Lung (tissue), 12 donors: Measurements from ENCODE around the gene COBL. TPM values are rescaled to one million over a fixed set of nuclear protein-coding genes. Genes with fewer than 3 reads are reported as not detected.

ENCODE experiments used
- ATAC-seq: fragments of 200-7000 bp; cut with Tn5 transposase; one replicate; pipeline ENCODE4 v1.9.1; 2020; ENCODE audit warnings: moderate number of reproducible peaks; ENCODE audit not compliant: insufficient read depth, low FRiP score
- DNase-seq, 3 donors: peaks; one replicate each; pipeline ENCODE4 v3.0.0-alpha.2; 2013 to 2017
- H3K27ac ChIP-seq, 2 donors: one replicate each; pipeline ENCODE4 v1.5.1; 2013; ENCODE audit warnings: mild to moderate bottlenecking in 2 of 2, moderate library complexity in 2 of 2, control low read depth in 1 of 2, inconsistent platforms in 1 of 2, low read depth in 1 of 2, low read length in 1 of 2
- H3K27me3 ChIP-seq, 3 donors: one replicate each; pipeline ENCODE4 v1.5.1; 2013; ENCODE audit warnings: low read length in 2 of 3; ENCODE audit not compliant: control insufficient read depth in 3 of 3, insufficient read depth in 3 of 3
- H3K36me3 ChIP-seq, 4 donors: one replicate each; pipeline ENCODE4 v1.5.1; 2013; ENCODE audit warnings: low read length in 4 of 4, mild to moderate bottlenecking in 1 of 4, moderate library complexity in 1 of 4; ENCODE audit not compliant: control insufficient read depth in 4 of 4, insufficient read depth in 4 of 4
- H3K4me1 ChIP-seq, 5 donors: one replicate each; pipeline ENCODE4 v1.5.1; 2013; ENCODE audit warnings: low read length in 5 of 5, mild to moderate bottlenecking in 2 of 5, moderate library complexity in 1 of 5; ENCODE audit not compliant: control insufficient read depth in 5 of 5, insufficient read depth in 5 of 5
- H3K4me3 ChIP-seq: one replicate; pipeline ENCODE4 v1.5.1; 2013; ENCODE audit warnings: mild to moderate bottlenecking, control low read depth, moderate library complexity
- H3K9ac ChIP-seq, 2 donors: one replicate each; pipeline ENCODE4 v1.5.1; 2013; ENCODE audit warnings: low read length in 2 of 2, control low read depth in 1 of 2; ENCODE audit not compliant: insufficient read depth in 1 of 2
- H3K9me3 ChIP-seq, 4 donors: one replicate each; pipeline ENCODE4 v1.5.1; 2013; ENCODE audit warnings: low read length in 3 of 4, mild to moderate bottlenecking in 1 of 4, moderate library complexity in 1 of 4; ENCODE audit not compliant: control insufficient read depth in 4 of 4, insufficient read depth in 3 of 4
- CTCF ChIP-seq: IDR thresholded peaks from 2 replicates; pipeline ENCODE4 v1.5.1; 2012; ENCODE audit warnings: mild to moderate bottlenecking; ENCODE audit errors: control extremely low read depth, extremely low read depth
- WGBS, 2 donors: extraction: QIAGEN DNeasy Blood & Tissue Kit; methylation state at CpG; one replicate each; pipeline ENCODE4 v1.1.7; 2013; 5-methylcytosine and 5-hydroxymethylcytosine counted together
- polyA plus RNA-seq, 2 donors: library from polyadenylated mRNA; stranded (reverse); fragments of 200-250 nt; gene quantifications; one replicate each; pipeline ENCODE4 v1.2.1, GENCODE V29; 2013
- total RNA-seq, 2 donors: library from RNA; depleted of rRNA in 1 of 2; stranded (reverse); fragments of >200 nt in 1 of 2; gene quantifications; one replicate each; pipeline ENCODE4 v1.2.1, GENCODE V29; 2014 to 2021
- donor health status: control.
- donor health status: control.
- donor health status: Bipolar disorder and iron deficiency.
- donor health status: healthy.
- donor health status: DM: yes; HTN: yes; CAD: no.

The COBL gene
- total and polyA plus RNA-seq, 4 donors, result 6.3 to 38.1 (median 15.0) TPM

- ATAC-seq, result no peak
- TF ChIP-seq CTCF, result no peak
- no peaks in the 10 kb centered on the region for H3K9me3 ChIP-seq
- H3K27ac ChIP-seq, result peak overlapping the region in 1 of 2 donors; percentile 34
- WGBS, 2 donors, result 88 to 92% methylated on average over 15 of the region's 15 CpGs
- H3K4me1 ChIP-seq, result peaks cover 0 to 19% (median 12%) of the 10 kb centered on the region in 5 donors
- no peaks in the 10 kb centered on the region for H3K27me3 ChIP-seq
- H3K4me3 ChIP-seq, result no peak overlapping the region
- H3K36me3 ChIP-seq, result no peaks in the 10 kb centered on the region
- no peak for DNase-seq
- no peak overlapping the region for H3K9ac ChIP-seq
Observed at GRCh38 chr7:51261117-51261835, 55.3 kb downstream of the COBL start.

- ATAC-seq (no peak), DNase-seq (no peak)
- no peak overlapping the region for H3K9ac ChIP-seq
- H3K27me3 ChIP-seq, result no peaks in the 10 kb centered on the region
- H3K36me3 ChIP-seq, result no peaks in the 10 kb centered on the region
- no peaks in the 10 kb centered on the region for H3K9me3 ChIP-seq
- no peak overlapping the region for H3K4me3 ChIP-seq
- WGBS, 2 donors, result 84% methylated on average over 4 of the region's 4 CpGs
- H3K4me1 ChIP-seq, result peaks cover 0 to 22% (median 12%) of the 10 kb centered on the region in 5 donors
- peak overlapping the region in 1 of 2 donors; percentile 34 for H3K27ac ChIP-seq
- no peak for TF ChIP-seq CTCF
Observed at GRCh38 chr7:51260516-51260915, 56.1 kb downstream of the COBL start.

GRCh38 chr7:51259766-51260165, 56.8 kb downstream of the COBL start:
- H3K27ac ChIP-seq, result no peak overlapping the region
- no peak overlapping the region for H3K4me3 ChIP-seq
- H3K9me3 ChIP-seq, result no peaks in the 10 kb centered on the region
- ATAC-seq (no peak), DNase-seq (no peak)
- H3K4me1 ChIP-seq, result peaks cover 0 to 22% (median 12%) of the 10 kb centered on the region in 5 donors
- H3K9ac ChIP-seq, result no peak overlapping the region
- H3K27me3 ChIP-seq, result no peaks in the 10 kb centered on the region
- 81 to 89% methylated on average over 4 of the region's 4 CpGs for WGBS, 2 donors
- H3K36me3 ChIP-seq, result no peaks in the 10 kb centered on the region
- TF ChIP-seq CTCF, result no peak
